Measurements from ENCODE around the gene KIAA1217.
A peak's percentile ranks its signal among the peaks of the same experiment; 100 is the strongest.
"Not testable (repeated sequence)": the region's sequence is repeated elsewhere in the genome, so short reads cannot be mapped to it uniquely, and the experiment has no call there.

KIAA1217 gene

GRCh38 chr10:24340883-24341282, 131.9 kb downstream of the KIAA1217 start:
- peak; percentile 77 for DNase-seq

GRCh38 chr10:24341371-24341770, 132.4 kb downstream of the KIAA1217 start:
- no peak for DNase-seq

- no peak for DNase-seq
These were observed 133.0 kb downstream of the KIAA1217 start for GRCh38 chr10:24341897-24342296.

GRCh38 chr10:24343686-24344085, 134.7 kb downstream of the KIAA1217 start:
- DNase-seq, result peak; percentile 24

GRCh38 chr10:24344279-24344678, 135.3 kb downstream of the KIAA1217 start:
- DNase-seq, result peak; percentile 68

- no peak for DNase-seq
These were observed 135.9 kb downstream of the KIAA1217 start for GRCh38 chr10:24344695-24345463.

- no peak for DNase-seq
These were observed 138.1 kb downstream of the KIAA1217 start for GRCh38 chr10:24346877-24347519.

GRCh38 chr10:24349379-24350001, 140.6 kb downstream of the KIAA1217 start:
- DNase-seq, result peak; percentile 43

- DNase-seq, result peak; percentile 37
These were observed 141.4 kb downstream of the KIAA1217 start for GRCh38 chr10:24350070-24350921.

- DNase-seq, result not testable (repeated sequence)
These were observed 141.9 kb downstream of the KIAA1217 start for GRCh38 chr10:24350922-24351225.

- no peak for DNase-seq
These were observed 143.0 kb downstream of the KIAA1217 start for GRCh38 chr10:24351961-24352360.

GRCh38 chr10:24352399-24352798, 143.5 kb downstream of the KIAA1217 start:
- no peak for DNase-seq

- DNase-seq, result no peak
These were observed 144.4 kb downstream of the KIAA1217 start for GRCh38 chr10:24353319-24353718.

- no peak for DNase-seq
These were observed 146.2 kb downstream of the KIAA1217 start for GRCh38 chr10:24355056-24355688.

GRCh38 chr10:24357344-24358004, 148.5 kb downstream of the KIAA1217 start:
- DNase-seq, result peak; percentile 48

- DNase-seq, result no peak
These were observed 149.1 kb downstream of the KIAA1217 start for GRCh38 chr10:24358022-24358421.

- DNase-seq, result peak; percentile 91
These were observed 151.6 kb downstream of the KIAA1217 start for GRCh38 chr10:24360282-24361127.

- no peak for DNase-seq
These were observed 154.1 kb downstream of the KIAA1217 start for GRCh38 chr10:24363070-24363469.

- no peak for DNase-seq
These were observed 158.8 kb downstream of the KIAA1217 start for GRCh38 chr10:24367688-24368087.

GRCh38 chr10:24370877-24371276, 161.9 kb downstream of the KIAA1217 start:
- no peak for DNase-seq

GRCh38 chr10:24371396-24371795, 162.5 kb downstream of the KIAA1217 start:
- no peak for DNase-seq

Data from eye (tissue), 1 donor.